ENCODE data around the gene WDR4.

Gene WDR4

GRCh38 chr21:42903817-42904216, 24.5 kb upstream of the WDR4 start:
- no peak overlapping the region for H3K4me3 ChIP-seq (ENCODE audit: low read depth, low read length)
- TF ChIP-seq MAX (IDR thresholded peaks at IDR 0.05; ENCODE audit: low read depth, low read length) (no peak), POLR2A (IDR thresholded peaks at IDR 0.05; ENCODE audit: extremely low read depth, insufficient read length) (no peak), MYC (IDR thresholded peaks at IDR 0.05; ENCODE audit: low read depth, low read length) (no peak), CTCF (IDR thresholded peaks at IDR 0.05; ENCODE audit: low read depth, low read length) (no peak)

GRCh38 chr21:42900446-42900845, 21.1 kb upstream of the WDR4 start:
- no peak overlapping the region for H3K4me3 ChIP-seq (ENCODE audit: low read depth, low read length)
- no peak for DNase-seq (ENCODE audit: low read depth)

More at GRCh38 chr21:42903817-42904216, 24.5 kb upstream of the WDR4 start:
- no peak for DNase-seq (ENCODE audit: low read depth)

GRCh38 chr21:42892931-42893755, 13.8 kb upstream of the WDR4 start, which contains the start of gene NDUFV3:
NDUFV3 (plus strand) TSS chr21:42893309; CDS start chr21:42893334, 25 bp downstream.
- peak within 1 kb of the TSS; percentile 72 for H3K4me3 ChIP-seq (ENCODE audit: low read depth, low read length)
- peak; percentile 98 for DNase-seq (ENCODE audit: low read depth)
- TF ChIP-seq MAX (IDR thresholded peaks at IDR 0.05; ENCODE audit: low read depth, low read length) (peak; percentile 52), CTCF (IDR thresholded peaks at IDR 0.05; ENCODE audit: low read depth, low read length) (no peak), POLR2A (IDR thresholded peaks at IDR 0.05; ENCODE audit: extremely low read depth, insufficient read length) (peak; percentile 89), MYC (IDR thresholded peaks at IDR 0.05; ENCODE audit: low read depth, low read length) (peak; percentile 81; the same call in 1 of the 2 replicates)

More at GRCh38 chr21:42900446-42900845, 21.1 kb upstream of the WDR4 start:
- TF ChIP-seq CTCF (IDR thresholded peaks at IDR 0.05; ENCODE audit: low read depth, low read length) (no peak), MYC (IDR thresholded peaks at IDR 0.05; ENCODE audit: low read depth, low read length) (no peak), MAX (IDR thresholded peaks at IDR 0.05; ENCODE audit: low read depth, low read length) (no peak), POLR2A (IDR thresholded peaks at IDR 0.05; ENCODE audit: extremely low read depth, insufficient read length) (no peak)

- no peak; the same call in 1 of the 2 replicates for TF ChIP-seq MAX (IDR thresholded peaks at IDR 0.05; ENCODE audit: low read depth, low read length)
- TF ChIP-seq POLR2A (IDR thresholded peaks at IDR 0.05; ENCODE audit: extremely low read depth, insufficient read length) = no peak
- TF ChIP-seq MYC (IDR thresholded peaks at IDR 0.05; ENCODE audit: low read depth, low read length) = peak; percentile 83; the same call in 1 of the 2 replicates
- TF ChIP-seq CTCF (IDR thresholded peaks at IDR 0.05; ENCODE audit: low read depth, low read length) = no peak
- DNase-seq (ENCODE audit: low read depth) = no peak
Observed at GRCh38 chr21:42892582-42892930, 13.2 kb upstream of the WDR4 start.

GRCh38 chr21:42887326-42887725, 8.0 kb upstream of the WDR4 start:
- no peak for DNase-seq (ENCODE audit: low read depth)
- H3K4me3 ChIP-seq (ENCODE audit: low read depth, low read length) = no peak overlapping the region
- no peak for TF ChIP-seq POLR2A (IDR thresholded peaks at IDR 0.05; ENCODE audit: extremely low read depth, insufficient read length)

More at GRCh38 chr21:42892582-42892930, 13.2 kb upstream of the WDR4 start:
- peak overlapping the region; percentile 68 for H3K4me3 ChIP-seq (ENCODE audit: low read depth, low read length)

GRCh38 chr21:42883921-42884320, 4.6 kb upstream of the WDR4 start:
- DNase-seq (ENCODE audit: low read depth) = no peak

More at GRCh38 chr21:42883921-42884320, 4.6 kb upstream of the WDR4 start:
- TF ChIP-seq CTCF (IDR thresholded peaks at IDR 0.05; ENCODE audit: low read depth, low read length) (no peak), MAX (IDR thresholded peaks at IDR 0.05; ENCODE audit: low read depth, low read length) (no peak), POLR2A (IDR thresholded peaks at IDR 0.05; ENCODE audit: extremely low read depth, insufficient read length) (no peak), MYC (IDR thresholded peaks at IDR 0.05; ENCODE audit: low read depth, low read length) (no peak)
- no peak overlapping the region for H3K4me3 ChIP-seq (ENCODE audit: low read depth, low read length)
